IMR-90 (cell line): ENCODE data around the gene SNRNP27.

Experiments used
- BHLHE40 ChIP-seq: fragments of 150-350 bp; IDR thresholded peaks from 2 replicates; pipeline ENCODE4 v1.6.1; 2016; ENCODE audit warnings: mild to moderate bottlenecking, low read depth, low read length
- CEBPB ChIP-seq: IDR thresholded peaks from 2 replicates; pipeline ENCODE4 v1.6.1; 2012; ENCODE audit warnings: low read depth, low read length, improper control_type of control experiment
- CHD1 ChIP-seq: IDR thresholded peaks from 2 replicates; pipeline ENCODE4 v1.6.1; 2012; ENCODE audit warnings: low read depth, low read length, improper control_type of control experiment
- FOS ChIP-seq: fragments of 150-350 bp; IDR thresholded peaks from 2 replicates; pipeline ENCODE4 v1.6.1; 2016; ENCODE audit warnings: low read depth, low read length
- MAFK ChIP-seq: IDR thresholded peaks from 2 replicates; pipeline ENCODE4 v1.6.1; 2012; ENCODE audit warnings: low read depth, low read length, improper control_type of control experiment
- MAZ ChIP-seq: IDR thresholded peaks from 2 replicates; pipeline ENCODE4 v1.6.1; 2012; ENCODE audit warnings: low read depth, mild to moderate bottlenecking, low read length, improper control_type of control experiment, moderate library complexity, borderline replicate concordance
- MXI1 ChIP-seq: IDR thresholded peaks from 2 replicates; pipeline ENCODE4 v1.6.1; 2012; ENCODE audit warnings: low read depth, mild to moderate bottlenecking, low read length, moderate library complexity, borderline replicate concordance
- POLR2A ChIP-seq: IDR thresholded peaks from 2 replicates; pipeline ENCODE4 v1.6.1; 2012; ENCODE audit warnings: mild to moderate bottlenecking, low read depth, low read length
- RAD21 ChIP-seq: IDR thresholded peaks from 2 replicates; pipeline ENCODE4 v1.6.1; 2012; ENCODE audit warnings: low read length, improper control_type of control experiment
- RCOR1 ChIP-seq: IDR thresholded peaks from 2 replicates; pipeline ENCODE4 v1.6.1; 2012; ENCODE audit warnings: mild to moderate bottlenecking, low read length, improper control_type of control experiment; ENCODE audit not compliant: insufficient replicate concordance
- RFX5 ChIP-seq: IDR thresholded peaks from 2 replicates; pipeline ENCODE4 v1.8.0; 2012; ENCODE audit warnings: low read depth, mild to moderate bottlenecking, low read length, moderate library complexity
- SMC3 ChIP-seq: fragments of 150-350 bp; IDR thresholded peaks from 2 replicates; pipeline ENCODE4 v1.6.1; 2016; ENCODE audit warnings: low read depth, mild to moderate bottlenecking, antibody characterized with exemption, low read length, moderate library complexity
- USF2 ChIP-seq: fragments of 150-350 bp; IDR thresholded peaks from 2 replicates; pipeline ENCODE4 v1.6.1; 2017; ENCODE audit warnings: mild to moderate bottlenecking, antibody characterized with exemption, low read length, low read depth
- TF ChIP-seq, protein P1 (sequence below): conservative IDR thresholded peaks from 2 replicates; pipeline ENCODE4 v1.5.1; 2012; ENCODE audit warnings: mild to moderate bottlenecking, low read depth, low read length, improper control_type of control experiment

GRCh38 chr2:69948032-69948962 is 54.5 kb downstream of the SNRNP27 start:
- TF ChIP-seq BHLHE40 (no peak), SMC3 (no peak), POLR2A (no peak), FOS (no peak), USF2 (no peak), CHD1 (no peak), MAFK (no peak), RFX5 (no peak), RAD21 (no peak), MXI1 (no peak), CEBPB (no peak), RCOR1 (no peak), MAZ (no peak)
- TF ChIP-seq, protein P1, sequence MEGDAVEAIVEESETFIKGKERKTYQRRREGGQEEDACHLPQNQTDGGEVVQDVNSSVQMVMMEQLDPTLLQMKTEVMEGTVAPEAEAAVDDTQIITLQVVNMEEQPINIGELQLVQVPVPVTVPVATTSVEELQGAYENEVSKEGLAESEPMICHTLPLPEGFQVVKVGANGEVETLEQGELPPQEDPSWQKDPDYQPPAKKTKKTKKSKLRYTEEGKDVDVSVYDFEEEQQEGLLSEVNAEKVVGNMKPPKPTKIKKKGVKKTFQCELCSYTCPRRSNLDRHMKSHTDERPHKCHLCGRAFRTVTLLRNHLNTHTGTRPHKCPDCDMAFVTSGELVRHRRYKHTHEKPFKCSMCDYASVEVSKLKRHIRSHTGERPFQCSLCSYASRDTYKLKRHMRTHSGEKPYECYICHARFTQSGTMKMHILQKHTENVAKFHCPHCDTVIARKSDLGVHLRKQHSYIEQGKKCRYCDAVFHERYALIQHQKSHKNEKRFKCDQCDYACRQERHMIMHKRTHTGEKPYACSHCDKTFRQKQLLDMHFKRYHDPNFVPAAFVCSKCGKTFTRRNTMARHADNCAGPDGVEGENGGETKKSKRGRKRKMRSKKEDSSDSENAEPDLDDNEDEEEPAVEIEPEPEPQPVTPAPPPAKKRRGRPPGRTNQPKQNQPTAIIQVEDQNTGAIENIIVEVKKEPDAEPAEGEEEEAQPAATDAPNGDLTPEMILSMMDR: no peak
